ENCODE data around the gene ASAH2. TPM values are rescaled to one million over a fixed set of nuclear protein-coding genes. Genes with fewer than 3 reads are reported as not detected.

Gene ASAH2
- total RNA-seq, 4 donors from 2014 or later, result 0.34 to 14.5 (median 0.75) TPM; not detected in 1

- TF ChIP-seq, protein P1, sequence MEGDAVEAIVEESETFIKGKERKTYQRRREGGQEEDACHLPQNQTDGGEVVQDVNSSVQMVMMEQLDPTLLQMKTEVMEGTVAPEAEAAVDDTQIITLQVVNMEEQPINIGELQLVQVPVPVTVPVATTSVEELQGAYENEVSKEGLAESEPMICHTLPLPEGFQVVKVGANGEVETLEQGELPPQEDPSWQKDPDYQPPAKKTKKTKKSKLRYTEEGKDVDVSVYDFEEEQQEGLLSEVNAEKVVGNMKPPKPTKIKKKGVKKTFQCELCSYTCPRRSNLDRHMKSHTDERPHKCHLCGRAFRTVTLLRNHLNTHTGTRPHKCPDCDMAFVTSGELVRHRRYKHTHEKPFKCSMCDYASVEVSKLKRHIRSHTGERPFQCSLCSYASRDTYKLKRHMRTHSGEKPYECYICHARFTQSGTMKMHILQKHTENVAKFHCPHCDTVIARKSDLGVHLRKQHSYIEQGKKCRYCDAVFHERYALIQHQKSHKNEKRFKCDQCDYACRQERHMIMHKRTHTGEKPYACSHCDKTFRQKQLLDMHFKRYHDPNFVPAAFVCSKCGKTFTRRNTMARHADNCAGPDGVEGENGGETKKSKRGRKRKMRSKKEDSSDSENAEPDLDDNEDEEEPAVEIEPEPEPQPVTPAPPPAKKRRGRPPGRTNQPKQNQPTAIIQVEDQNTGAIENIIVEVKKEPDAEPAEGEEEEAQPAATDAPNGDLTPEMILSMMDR (IDR thresholded peaks at IDR 0.05; ENCODE audit: low read depth), result no peak
These were observed 35.9 kb upstream of the ASAH2 start for GRCh38 chr10:50286996-50287803.

DNA sequence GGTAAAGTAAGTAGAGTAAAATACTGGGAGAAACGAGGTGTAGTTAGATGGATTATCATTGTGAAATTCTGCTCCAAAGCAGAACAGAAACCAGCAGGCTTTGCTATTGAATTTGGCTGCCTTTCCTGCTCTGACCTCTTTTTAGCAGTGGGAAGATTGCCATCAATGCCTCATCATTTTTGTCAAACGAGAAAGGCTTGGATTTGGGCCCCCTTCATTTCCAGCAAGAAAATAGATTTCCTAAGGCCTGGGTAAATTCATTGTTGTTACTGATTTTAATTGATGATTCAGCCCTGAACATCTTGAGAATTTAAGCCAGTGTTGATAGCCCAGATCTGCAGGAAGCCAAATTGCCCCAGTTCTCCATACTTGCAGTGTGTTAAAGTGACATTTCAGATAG lies 35.2 kb upstream of the ASAH2 start:
- TF ChIP-seq, protein P1 (IDR thresholded peaks at IDR 0.05; ENCODE audit: low read depth), result no peak

- TF ChIP-seq, protein P1 (IDR thresholded peaks at IDR 0.05; ENCODE audit: low read depth), result no peak
These were observed 30.7 kb upstream of the ASAH2 start for GRCh38 chr10:50281967-50282522.

DNA sequence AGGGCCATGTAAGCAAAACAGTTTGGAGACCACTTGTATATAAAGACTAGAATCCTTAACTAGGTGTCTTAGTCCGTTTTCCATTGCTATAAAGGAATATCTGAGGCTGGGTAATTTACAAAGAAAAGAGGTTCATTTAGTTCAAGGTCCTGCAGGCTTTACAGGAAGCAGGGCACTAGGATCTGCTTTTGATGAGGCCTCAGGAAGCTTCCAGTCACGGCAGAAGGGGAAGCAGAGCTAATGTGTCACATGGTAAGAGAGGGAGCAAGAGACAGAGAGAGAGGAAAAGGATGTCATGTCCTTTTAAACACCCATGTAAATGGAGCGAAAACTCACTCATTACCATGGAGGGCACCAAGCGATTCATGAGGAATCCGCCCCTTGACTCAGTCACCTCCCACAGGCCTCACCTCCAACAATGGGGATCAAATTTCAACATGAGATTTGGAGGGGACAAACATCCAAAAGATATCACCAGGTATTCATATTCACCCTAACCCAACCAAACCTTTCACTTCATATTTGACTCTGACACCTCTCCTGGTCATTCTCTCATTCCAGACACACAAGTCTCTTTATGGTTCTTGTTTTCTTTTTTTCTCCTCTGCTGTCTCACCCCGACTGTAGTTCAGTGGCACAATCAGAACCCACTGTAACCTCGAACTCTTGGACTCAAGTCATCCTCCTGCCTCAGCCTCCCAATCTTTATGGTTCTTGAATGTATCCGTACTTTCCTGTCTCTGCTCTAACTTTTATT lies 30.1 kb upstream of the ASAH2 start:
- TF ChIP-seq, protein P1 (IDR thresholded peaks at IDR 0.05; ENCODE audit: low read depth), result no peak

DNA sequence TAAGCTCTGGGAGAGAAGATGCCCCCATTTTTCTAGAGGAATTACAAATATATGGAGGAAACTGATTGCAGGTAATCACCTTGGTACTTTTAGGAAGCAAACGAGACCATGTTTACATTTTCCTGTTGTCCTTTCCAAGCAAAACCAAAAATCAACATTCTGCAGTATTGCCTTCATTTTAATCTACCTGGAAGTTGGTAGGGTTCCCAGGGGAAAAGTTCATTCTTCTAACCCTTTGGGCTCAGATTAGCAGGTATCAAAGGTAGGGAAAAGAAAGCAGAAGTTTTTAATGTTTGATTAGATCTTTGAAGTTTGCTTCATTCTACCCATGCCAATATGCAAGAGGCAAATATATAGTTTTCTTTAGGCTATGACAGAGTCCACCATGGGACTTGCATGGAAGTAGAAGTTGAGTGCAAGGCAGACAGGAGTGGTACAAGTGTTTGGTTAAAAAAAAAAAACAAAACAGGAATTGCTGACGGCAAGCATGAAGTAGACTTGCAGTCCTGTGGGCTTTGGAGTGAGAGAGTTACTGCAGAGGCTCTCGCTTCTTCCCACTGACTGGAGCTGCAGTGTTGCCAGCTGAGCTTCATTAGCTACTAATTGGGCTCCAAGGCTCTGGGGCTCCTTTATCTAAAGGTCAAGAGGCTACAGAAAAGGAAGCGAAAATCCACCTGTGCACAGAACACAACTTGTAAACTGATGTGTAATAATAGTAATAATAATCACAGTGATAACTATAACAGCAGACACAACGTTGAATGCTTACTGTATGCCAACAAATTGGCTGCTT lies 28.9 kb upstream of the ASAH2 start:
- TF ChIP-seq, protein P1 (IDR thresholded peaks at IDR 0.05; ENCODE audit: low read depth), result no peak

DNA sequence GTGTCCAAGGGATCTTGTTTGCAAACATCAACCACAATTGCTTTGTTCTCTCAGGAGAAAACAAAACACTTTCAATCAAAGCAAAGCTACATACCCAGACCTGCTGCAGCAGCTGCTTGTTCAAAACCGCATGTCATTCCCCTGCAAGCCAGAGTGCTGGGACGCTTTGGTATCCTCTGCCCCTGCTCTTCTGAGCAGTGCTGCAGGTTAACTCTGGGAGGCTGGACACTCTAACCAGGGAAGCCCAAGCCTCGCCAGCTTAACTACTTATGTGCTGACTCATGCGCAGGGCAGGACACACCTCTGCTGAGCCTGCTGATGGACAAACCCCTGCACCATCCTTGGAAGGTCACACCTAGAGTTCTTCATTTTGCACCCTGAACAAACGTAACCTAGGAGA lies 28.2 kb upstream of the ASAH2 start:
- TF ChIP-seq, protein P1 (IDR thresholded peaks at IDR 0.05; ENCODE audit: low read depth), result no peak
